H9 (cell line): Measurements from ENCODE around the gene GATC. TPM values are rescaled to one million over a fixed set of nuclear protein-coding genes. Genes with fewer than 3 reads are reported as not detected.

Experiments used
- DNase-seq: peaks from one replicate; pipeline ENCODE4 v3.0.0-alpha.2; 2017
- H2AFZ ChIP-seq: one replicate; pipeline ENCODE4 v1.6.1; 2013; ENCODE audit warnings: mild to moderate bottlenecking, low read length, control low read depth, moderate library complexity
- H2AK5ac ChIP-seq: 2 replicates; pipeline ENCODE4 v1.6.1; 2013; ENCODE audit warnings: low read length, control low read depth, mixed read lengths; ENCODE audit not compliant: insufficient read length
- H2BK120ac ChIP-seq: one replicate; pipeline ENCODE4 v1.6.1; 2013; ENCODE audit warnings: low read depth, mild to moderate bottlenecking, low read length, control low read depth, inconsistent platforms; ENCODE audit not compliant: poor library complexity, severe bottlenecking
- H2BK12ac ChIP-seq: 2 replicates; pipeline ENCODE4 v1.6.1; 2013; ENCODE audit warnings: low read length, control low read depth, mixed read lengths, low read depth; ENCODE audit not compliant: insufficient read length
- H2BK15ac ChIP-seq: 2 replicates; pipeline ENCODE4 v1.6.1; 2013; ENCODE audit warnings: low read depth, low read length, control low read depth
- H2BK20ac ChIP-seq: one replicate; pipeline ENCODE4 v1.6.1; 2013; ENCODE audit warnings: low read depth, mild to moderate bottlenecking, low read length, control low read depth, inconsistent platforms; ENCODE audit not compliant: poor library complexity, severe bottlenecking
- H2BK5ac ChIP-seq: 2 replicates; pipeline ENCODE4 v1.6.1; 2013; ENCODE audit warnings: low read length, control low read depth, mixed read lengths; ENCODE audit not compliant: insufficient read length
- H3K14ac ChIP-seq: 2 replicates; pipeline ENCODE4 v1.6.1; 2013; ENCODE audit warnings: low read length, control low read depth; ENCODE audit not compliant: insufficient read depth
- H3K18ac ChIP-seq: 2 replicates; pipeline ENCODE4 v1.6.1; 2013; ENCODE audit warnings: low read depth, mild to moderate bottlenecking, mixed read lengths, low read length, control low read depth; ENCODE audit not compliant: insufficient read length
- H3K23ac ChIP-seq: 2 replicates; pipeline ENCODE4 v1.6.1; 2013; ENCODE audit warnings: low read length, control low read depth, mixed read lengths, low read depth; ENCODE audit not compliant: insufficient read length
- H3K23me2 ChIP-seq: 2 replicates; pipeline ENCODE4 v1.6.1; 2013; ENCODE audit warnings: low read depth, mild to moderate bottlenecking, mixed read lengths, low read length, control low read depth; ENCODE audit not compliant: insufficient read length, poor library complexity, severe bottlenecking
- H3K27ac ChIP-seq: 2 replicates; pipeline ENCODE4 v1.5.1; 2013; ENCODE audit warnings: low read length, control low read depth, mixed read lengths, low read depth; ENCODE audit not compliant: insufficient read length
- H3K27me3 ChIP-seq: 2 replicates; pipeline ENCODE4 v1.6.1; 2013; ENCODE audit warnings: low read length, control low read depth, inconsistent platforms; ENCODE audit not compliant: insufficient read depth
- H3K4ac ChIP-seq: 2 replicates; pipeline ENCODE4 v1.6.1; 2013; ENCODE audit warnings: low read depth, mild to moderate bottlenecking, control low read depth, inconsistent platforms, low read length, moderate library complexity
- H3K4me1 ChIP-seq: 2 replicates; pipeline ENCODE4 v1.6.1; 2013; ENCODE audit warnings: low read length, control low read depth, inconsistent platforms; ENCODE audit not compliant: insufficient read depth
- H3K4me2 ChIP-seq: 2 replicates; pipeline ENCODE4 v1.6.1; 2013; ENCODE audit warnings: low read length, control low read depth, mixed read lengths; ENCODE audit not compliant: insufficient read length, insufficient read depth
- H3K56ac ChIP-seq: 2 replicates; pipeline ENCODE4 v1.6.1; 2013; ENCODE audit warnings: low read depth, mild to moderate bottlenecking, mixed read lengths, low read length, control low read depth; ENCODE audit not compliant: insufficient read length
- H3K79me1 ChIP-seq: 2 replicates; pipeline ENCODE4 v1.6.1; 2013; ENCODE audit warnings: low read depth, mild to moderate bottlenecking, moderate library complexity, low read length, control low read depth, inconsistent platforms; ENCODE audit not compliant: insufficient read depth, poor library complexity, severe bottlenecking
- H3K79me2 ChIP-seq: 2 replicates; pipeline ENCODE4 v1.6.1; 2013; ENCODE audit warnings: low read length, control low read depth, inconsistent platforms; ENCODE audit not compliant: insufficient read depth
- H3K9ac ChIP-seq: 2 replicates; pipeline ENCODE4 v1.6.1; 2013; ENCODE audit warnings: low read length, control low read depth, mixed read lengths; ENCODE audit not compliant: insufficient read length; ENCODE audit errors: extremely low read depth
- H3K9me3 ChIP-seq: one replicate; pipeline ENCODE4 v1.6.1; 2013; ENCODE audit warnings: low read depth, low read length, inconsistent platforms; ENCODE audit not compliant: control insufficient read depth
- H3T11ph ChIP-seq: one replicate; pipeline ENCODE4 v1.6.1; 2013; ENCODE audit warnings: mild to moderate bottlenecking, low read length, control low read depth, inconsistent platforms
- H4K20me1 ChIP-seq: one replicate; pipeline ENCODE4 v1.6.1; 2013; ENCODE audit not compliant: control insufficient read depth, insufficient read length, insufficient read depth
- H4K5ac ChIP-seq: 2 replicates; pipeline ENCODE4 v1.6.1; 2013; ENCODE audit warnings: low read depth, mild to moderate bottlenecking, mixed read lengths, low read length, control low read depth; ENCODE audit not compliant: insufficient read length
- H4K8ac ChIP-seq: replicated peaks from 2 replicates; pipeline ENCODE4 v1.6.1; 2013; ENCODE audit warnings: low read length, control low read depth, mixed read lengths, low read depth; ENCODE audit not compliant: insufficient read length
- H4K91ac ChIP-seq: 2 replicates; pipeline ENCODE4 v1.6.1; 2013; ENCODE audit warnings: low read depth, mild to moderate bottlenecking, moderate library complexity, mixed read lengths, low read length, control low read depth; ENCODE audit not compliant: insufficient read length
- H3K27ac Mint-ChIP-seq, 3 experiments: 2 replicates in 2 of 3; 3 replicates in 1 of 3; pipeline ENCODE4 v1.8.0; 2020 to 2021; ENCODE audit warnings: mixed read lengths in 3 of 3, mild to moderate bottlenecking in 1 of 3, moderate library complexity in 1 of 3
- H3K27me3 Mint-ChIP-seq: 2 replicates; pipeline ENCODE4 v1.8.0; 2021; ENCODE audit warnings: low read depth, mild to moderate bottlenecking, moderate library complexity, mixed read lengths
- H3K36me3 Mint-ChIP-seq, 3 experiments: 2 replicates in 2 of 3; 3 replicates in 1 of 3; pipeline ENCODE4 v1.8.0; 2020 to 2021; ENCODE audit warnings: low read depth in 3 of 3, mixed read lengths in 3 of 3; ENCODE audit not compliant: insufficient read depth in 1 of 3
- H3K4me1 Mint-ChIP-seq, 2 experiments: 2 replicates each; pipeline ENCODE4 v1.8.0; 2020; ENCODE audit warnings: mixed read lengths in 2 of 2
- H3K4me3 Mint-ChIP-seq, 2 experiments: 2 replicates in 1 of 2; 3 replicates in 1 of 2; pipeline ENCODE4 v1.8.0; 2020 to 2021; ENCODE audit warnings: mild to moderate bottlenecking in 2 of 2, mixed read lengths in 2 of 2, moderate library complexity in 1 of 2
- H3K9me3 Mint-ChIP-seq, 2 experiments: 2 replicates in 1 of 2; 3 replicates in 1 of 2; pipeline ENCODE4 v1.8.0; 2020; ENCODE audit warnings: mild to moderate bottlenecking in 2 of 2, mixed read lengths in 2 of 2, moderate library complexity in 1 of 2
- WGBS: extraction: QIAGEN DNeasy Blood & Tissue Kit; methylation state at CpG from one replicate; pipeline ENCODE4 v1.1.7; 2013; ENCODE audit warnings: missing lambda C conversion rate, low lambda C conversion rate, mixed read lengths; ENCODE audit not compliant: insufficient read length; ENCODE audit errors: extremely low coverage; 5-methylcytosine and 5-hydroxymethylcytosine counted together
- total RNA-seq: library from RNA; stranded (reverse); gene quantifications from 2 replicates; pipeline ENCODE4 v1.2.1, GENCODE V29; 2021
- TF ChIP-seq, protein P1 (sequence below): fragments of 200-600 bp; sonication (generic); conservative IDR thresholded peaks from 3 replicates; pipeline ENCODE4 v1.8.0; 2021; ENCODE audit warnings: antibody characterized with exemption, mild to moderate bottlenecking

The GATC gene
- total RNA-seq, 1 experiment from 2014 or later = 25.9 TPM

- Histone ChIP-seq H3K9ac (no peak overlapping the region), H3K79me2 (no peaks in the 10 kb centered on the region), H3K27me3 (no peaks in the 10 kb centered on the region), H2BK20ac (no peak overlapping the region), H4K20me1 (no peaks in the 10 kb centered on the region), H3K27ac (no peak overlapping the region), H3K4ac (no peak overlapping the region), H2BK15ac (no peak overlapping the region), H2BK120ac (no peak overlapping the region), H3T11ph (no peak overlapping the region), H4K5ac (no peak overlapping the region), H3K4me1 (no peaks in the 10 kb centered on the region), H2AK5ac (no peak overlapping the region), H3K18ac (no peak overlapping the region), H3K23me2 (no peaks in the 10 kb centered on the region), H2BK12ac (no peak overlapping the region), H3K56ac (no peak overlapping the region), H3K9me3 (no peaks in the 10 kb centered on the region), H4K91ac (no peak overlapping the region), H2AFZ (no peak overlapping the region), H3K14ac (no peak overlapping the region), H2BK5ac (no peak overlapping the region), H3K4me2 (no peak overlapping the region), H4K8ac (no peak overlapping the region), H3K79me1 (no peaks in the 10 kb centered on the region), H3K23ac (no peak overlapping the region)
- Mint-ChIP-seq H3K27me3 (no peaks in the 10 kb centered on the region), H3K36me3 (peaks cover 64 to 94% (median 87%) of the 10 kb centered on the region in 3 experiments; a peak in 6 of 7 replicates), H3K9me3 (no peaks in the 10 kb centered on the region), H3K4me1 (no peaks in the 10 kb centered on the region), H3K4me3 (no peak overlapping the region), H3K27ac (peak overlapping the region in 1 of 3 experiments; percentile 33; a peak in 2 of 7 replicates)
- DNase-seq = no peak
- TF ChIP-seq, protein P1, sequence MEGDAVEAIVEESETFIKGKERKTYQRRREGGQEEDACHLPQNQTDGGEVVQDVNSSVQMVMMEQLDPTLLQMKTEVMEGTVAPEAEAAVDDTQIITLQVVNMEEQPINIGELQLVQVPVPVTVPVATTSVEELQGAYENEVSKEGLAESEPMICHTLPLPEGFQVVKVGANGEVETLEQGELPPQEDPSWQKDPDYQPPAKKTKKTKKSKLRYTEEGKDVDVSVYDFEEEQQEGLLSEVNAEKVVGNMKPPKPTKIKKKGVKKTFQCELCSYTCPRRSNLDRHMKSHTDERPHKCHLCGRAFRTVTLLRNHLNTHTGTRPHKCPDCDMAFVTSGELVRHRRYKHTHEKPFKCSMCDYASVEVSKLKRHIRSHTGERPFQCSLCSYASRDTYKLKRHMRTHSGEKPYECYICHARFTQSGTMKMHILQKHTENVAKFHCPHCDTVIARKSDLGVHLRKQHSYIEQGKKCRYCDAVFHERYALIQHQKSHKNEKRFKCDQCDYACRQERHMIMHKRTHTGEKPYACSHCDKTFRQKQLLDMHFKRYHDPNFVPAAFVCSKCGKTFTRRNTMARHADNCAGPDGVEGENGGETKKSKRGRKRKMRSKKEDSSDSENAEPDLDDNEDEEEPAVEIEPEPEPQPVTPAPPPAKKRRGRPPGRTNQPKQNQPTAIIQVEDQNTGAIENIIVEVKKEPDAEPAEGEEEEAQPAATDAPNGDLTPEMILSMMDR = no peak
- WGBS = no CpG with 5 or more reads among the region's 3 CpGs
Measured at GRCh38 chr12:120460157-120460556, 13.9 kb downstream of the GATC start.
